Neural progenitor cell (in vitro differentiated cells): ENCODE measurements around the gene NEB.

Experiments used
- EZH2 ChIP-seq: fragments of 200-600 bp; sonication (generic); IDR thresholded peaks from 2 replicates; pipeline ENCODE4 v1.6.1; 2017; ENCODE audit warnings: antibody characterized with exemption, mild to moderate bottlenecking, moderate library complexity
- EZH2phosphoT487 ChIP-seq: fragments of 200-600 bp; sonication (generic); IDR thresholded peaks from 2 replicates; pipeline ENCODE4 v1.6.1; 2017; ENCODE audit warnings: antibody characterized with exemption
- TF ChIP-seq, protein P1 (sequence below): fragments of 200-600 bp; sonication (generic); IDR thresholded peaks from 2 replicates; pipeline ENCODE4 v1.5.1; 2017; ENCODE audit warnings: antibody characterized with exemption, mild to moderate bottlenecking

GRCh38 chr2:151733771-151734672 lies at the start of gene NEB:
- TF ChIP-seq EZH2 (no peak), EZH2phosphoT487 (no peak)
- TF ChIP-seq, protein P1, sequence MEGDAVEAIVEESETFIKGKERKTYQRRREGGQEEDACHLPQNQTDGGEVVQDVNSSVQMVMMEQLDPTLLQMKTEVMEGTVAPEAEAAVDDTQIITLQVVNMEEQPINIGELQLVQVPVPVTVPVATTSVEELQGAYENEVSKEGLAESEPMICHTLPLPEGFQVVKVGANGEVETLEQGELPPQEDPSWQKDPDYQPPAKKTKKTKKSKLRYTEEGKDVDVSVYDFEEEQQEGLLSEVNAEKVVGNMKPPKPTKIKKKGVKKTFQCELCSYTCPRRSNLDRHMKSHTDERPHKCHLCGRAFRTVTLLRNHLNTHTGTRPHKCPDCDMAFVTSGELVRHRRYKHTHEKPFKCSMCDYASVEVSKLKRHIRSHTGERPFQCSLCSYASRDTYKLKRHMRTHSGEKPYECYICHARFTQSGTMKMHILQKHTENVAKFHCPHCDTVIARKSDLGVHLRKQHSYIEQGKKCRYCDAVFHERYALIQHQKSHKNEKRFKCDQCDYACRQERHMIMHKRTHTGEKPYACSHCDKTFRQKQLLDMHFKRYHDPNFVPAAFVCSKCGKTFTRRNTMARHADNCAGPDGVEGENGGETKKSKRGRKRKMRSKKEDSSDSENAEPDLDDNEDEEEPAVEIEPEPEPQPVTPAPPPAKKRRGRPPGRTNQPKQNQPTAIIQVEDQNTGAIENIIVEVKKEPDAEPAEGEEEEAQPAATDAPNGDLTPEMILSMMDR: no peak
